Esophagus squamous epithelium (tissue), 5 donors: Measurements from ENCODE around the gene KIAA0408. TPM values are rescaled to one million over a fixed set of nuclear protein-coding genes. Genes with fewer than 3 reads are reported as not detected.

ENCODE experiments used
- DNase-seq: peaks from one replicate; lab custom pipeline; 2025; lab: John Stamatoyannopoulos, UW
- H3K27ac ChIP-seq, 4 donors: fragments of 200-600 bp; sonication (generic); one replicate each; pipeline ENCODE4 v1.5.1; 2016 to 2019; ENCODE audit warnings: mild to moderate bottlenecking in 1 of 4
- H3K27me3 ChIP-seq, 4 donors: fragments of 200-600 bp; sonication (generic); 1 replicate in 3 of 4; 2 replicates in 1 of 4; pipeline versions ENCODE4 v1.5.1 to v1.6.0; 2017 to 2021; ENCODE audit warnings: antibody characterized with exemption in 1 of 4
- H3K36me3 ChIP-seq, 3 donors: fragments of 200-600 bp; sonication (generic); one replicate each; pipeline ENCODE4 v1.5.1; 2016 to 2019
- H3K4me1 ChIP-seq, 3 donors: fragments of 200-600 bp; sonication (generic); one replicate each; pipeline ENCODE4 v1.5.1; 2017 to 2019
- H3K4me3 ChIP-seq, 4 donors: fragments of 200-600 bp; sonication (generic); 1 replicate in 3 of 4; 2 replicates in 1 of 4; pipeline ENCODE4 v1.5.1; 2016 to 2019; ENCODE audit warnings: mild to moderate bottlenecking in 2 of 4, moderate library complexity in 1 of 4
- H3K9me3 ChIP-seq, 3 donors: fragments of 200-600 bp; sonication (generic); one replicate each; pipeline ENCODE4 v1.5.1; 2016 to 2019
- CTCF ChIP-seq, 6 experiments: fragments of 450-650 bp in 4 of 6; fragments of 200-600 bp in 2 of 6; sonication (generic) in 2 of 6; IDR thresholded peaks; one replicate each; pipeline ENCODE4 v1.5.1; 2016 to 2019; ENCODE audit warnings: antibody characterized with exemption in 6 of 6, mild to moderate bottlenecking in 4 of 6, moderate library complexity in 4 of 6
- POLR2A ChIP-seq, 4 donors: fragments of 450-650 bp; IDR thresholded peaks; one replicate each; pipeline ENCODE4 v1.6.1; 2017; ENCODE audit warnings: antibody characterized with exemption in 4 of 4, mild to moderate bottlenecking in 4 of 4, moderate library complexity in 3 of 4
- WGBS, 2 donors: methylation state at CpG; one replicate each; pipeline ENCODE4 v1.1.5; 2018; 5-methylcytosine and 5-hydroxymethylcytosine counted together
- intact Hi-C: fragments of 100-400 bp; cut with DNase I; formaldehyde crosslinking; loops from one replicate; pipeline ENCODE4 v1.15.0; 2022
- total RNA-seq, 4 donors: library from RNA; depleted of rRNA; stranded (reverse); fragments of >200 nt; gene quantifications; one replicate each; pipeline ENCODE4 v1.1.0, GENCODE V29; 2016
- donor health status: DM: yes; HTN: yes; CAD: no.

KIAA0408 gene
- total RNA-seq, 4 donors from 2014 or later, result 0.34 to 16.4 (median 2.0) TPM

- DNase-seq, result no peak
- no peak overlapping the region for H3K27ac ChIP-seq
- intact Hi-C loops, result no loop called here
Observed at GRCh38 chr6:127452803-127453202, 6.4 kb downstream of the KIAA0408 start.

GRCh38 chr6:127451388-127451787, 7.8 kb downstream of the KIAA0408 start:
- Histone ChIP-seq H3K36me3 (no peaks in the 10 kb centered on the region), H3K27ac (no peak overlapping the region), H3K4me3 (no peak overlapping the region), H3K4me1 (peaks cover 0 to 2% (median 0%) of the 10 kb centered on the region in 3 donors), H3K27me3 (no peaks in the 10 kb centered on the region), H3K9me3 (no peaks in the 10 kb centered on the region)
- intact Hi-C loops, result no loop called here
- TF ChIP-seq CTCF (IDR thresholded peaks at IDR 0.05), result no peak
- TF ChIP-seq POLR2A (IDR thresholded peaks at IDR 0.05), result no peak
- WGBS, 2 donors, result 81 to 91% methylated on average over 3 of the region's 3 CpGs
- no peak for DNase-seq

More at GRCh38 chr6:127452803-127453202, 6.4 kb downstream of the KIAA0408 start:
- TF ChIP-seq POLR2A (IDR thresholded peaks at IDR 0.05), result no peak
- no peak for TF ChIP-seq CTCF (IDR thresholded peaks at IDR 0.05)
- H3K27me3 ChIP-seq, result no peaks in the 10 kb centered on the region
- H3K36me3 ChIP-seq, result no peaks in the 10 kb centered on the region
- peaks cover 0 to 12% (median 0%) of the 10 kb centered on the region in 3 donors for H3K4me1 ChIP-seq
- H3K4me3 ChIP-seq, result no peak overlapping the region
- no peaks in the 10 kb centered on the region for H3K9me3 ChIP-seq

DNA sequence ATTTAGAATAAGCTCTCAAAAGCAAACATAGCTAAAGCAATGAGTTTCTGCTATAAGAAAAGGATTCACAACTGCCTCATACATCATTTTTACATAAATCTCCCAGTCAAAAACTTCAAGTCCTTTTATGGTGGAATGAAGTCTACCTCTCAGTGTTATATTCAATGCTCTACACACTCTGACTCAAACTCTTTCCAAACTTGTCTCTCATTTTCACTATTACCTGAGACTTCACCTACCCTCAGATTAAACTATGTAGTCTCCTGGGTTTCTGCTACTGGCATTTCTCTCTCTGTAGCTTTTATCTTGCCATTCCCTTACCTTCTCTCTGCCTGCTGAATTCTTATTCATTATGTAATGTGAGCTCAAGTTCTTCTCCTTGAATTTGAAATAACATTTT, 11.4 kb downstream of the KIAA0408 start:
- no peaks in the 10 kb centered on the region for H3K4me1 ChIP-seq
- no peaks in the 10 kb centered on the region for H3K9me3 ChIP-seq
- no peak for DNase-seq
- no peak overlapping the region for H3K27ac ChIP-seq
- H3K4me3 ChIP-seq, result no peak overlapping the region
- no peaks in the 10 kb centered on the region for H3K36me3 ChIP-seq
- intact Hi-C loops, result no loop called here
- H3K27me3 ChIP-seq, result no peaks in the 10 kb centered on the region
- TF ChIP-seq POLR2A (IDR thresholded peaks at IDR 0.05) (no peak), CTCF (IDR thresholded peaks at IDR 0.05) (no peak)

DNA sequence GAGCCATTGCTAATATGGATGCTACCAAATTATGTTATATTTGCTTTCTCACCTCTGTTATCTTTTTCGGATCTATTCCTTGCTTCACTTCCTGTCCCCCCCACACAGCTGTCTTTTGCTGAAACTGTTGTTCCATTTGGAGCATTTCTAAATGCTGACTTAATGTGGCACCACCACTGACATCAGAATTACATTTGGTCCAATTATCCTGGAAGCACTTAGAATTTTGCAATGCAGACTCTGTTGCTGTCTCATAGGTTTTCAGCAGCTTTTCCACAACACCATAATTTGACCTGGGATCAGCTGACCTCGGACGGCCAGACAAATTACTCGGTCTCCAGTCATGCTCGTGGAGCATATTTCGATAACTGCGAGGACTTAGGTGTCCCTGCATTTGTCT, 12.8 kb downstream of the KIAA0408 start:
- DNase-seq, result no peak
- TF ChIP-seq POLR2A (IDR thresholded peaks at IDR 0.05), result no peak
- TF ChIP-seq CTCF (IDR thresholded peaks at IDR 0.05), result no peak
- 94 to 95% methylated on average over 7 of the region's 7 CpGs for WGBS, 2 donors
- H3K4me3 ChIP-seq, result no peak overlapping the region
- no peaks in the 10 kb centered on the region for H3K4me1 ChIP-seq
- no peaks in the 10 kb centered on the region for H3K27me3 ChIP-seq
- intact Hi-C loops, result no loop called here
- H3K9me3 ChIP-seq, result no peaks in the 10 kb centered on the region
- H3K36me3 ChIP-seq, result no peaks in the 10 kb centered on the region
- no peak overlapping the region for H3K27ac ChIP-seq

GRCh38 chr6:127441881-127442280, 17.3 kb downstream of the KIAA0408 start:
- no peaks in the 10 kb centered on the region for H3K27me3 ChIP-seq
- TF ChIP-seq POLR2A (IDR thresholded peaks at IDR 0.05), result no peak
- no peak for TF ChIP-seq CTCF (IDR thresholded peaks at IDR 0.05)
- no peaks in the 10 kb centered on the region for H3K4me1 ChIP-seq
- H3K27ac ChIP-seq, result no peak overlapping the region
- H3K4me3 ChIP-seq, result no peak overlapping the region
- DNase-seq, result no peak
- 62 to 74% methylated on average over 1 of the region's 1 CpG for WGBS, 2 donors
- no peaks in the 10 kb centered on the region for H3K36me3 ChIP-seq
- no peaks in the 10 kb centered on the region for H3K9me3 ChIP-seq
- intact Hi-C loops, result no loop called here
